ENCODE data around the gene GPR155. TPM values are rescaled to one million over a fixed set of nuclear protein-coding genes. Genes with fewer than 3 reads are reported as not detected.

GPR155 gene, protein sequence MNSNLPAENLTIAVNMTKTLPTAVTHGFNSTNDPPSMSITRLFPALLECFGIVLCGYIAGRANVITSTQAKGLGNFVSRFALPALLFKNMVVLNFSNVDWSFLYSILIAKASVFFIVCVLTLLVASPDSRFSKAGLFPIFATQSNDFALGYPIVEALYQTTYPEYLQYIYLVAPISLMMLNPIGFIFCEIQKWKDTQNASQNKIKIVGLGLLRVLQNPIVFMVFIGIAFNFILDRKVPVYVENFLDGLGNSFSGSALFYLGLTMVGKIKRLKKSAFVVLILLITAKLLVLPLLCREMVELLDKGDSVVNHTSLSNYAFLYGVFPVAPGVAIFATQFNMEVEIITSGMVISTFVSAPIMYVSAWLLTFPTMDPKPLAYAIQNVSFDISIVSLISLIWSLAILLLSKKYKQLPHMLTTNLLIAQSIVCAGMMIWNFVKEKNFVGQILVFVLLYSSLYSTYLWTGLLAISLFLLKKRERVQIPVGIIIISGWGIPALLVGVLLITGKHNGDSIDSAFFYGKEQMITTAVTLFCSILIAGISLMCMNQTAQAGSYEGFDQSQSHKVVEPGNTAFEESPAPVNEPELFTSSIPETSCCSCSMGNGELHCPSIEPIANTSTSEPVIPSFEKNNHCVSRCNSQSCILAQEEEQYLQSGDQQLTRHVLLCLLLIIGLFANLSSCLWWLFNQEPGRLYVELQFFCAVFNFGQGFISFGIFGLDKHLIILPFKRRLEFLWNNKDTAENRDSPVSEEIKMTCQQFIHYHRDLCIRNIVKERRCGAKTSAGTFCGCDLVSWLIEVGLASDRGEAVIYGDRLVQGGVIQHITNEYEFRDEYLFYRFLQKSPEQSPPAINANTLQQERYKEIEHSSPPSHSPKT
- total RNA-seq = 10 to 100 TPM; 18.0 to 45.9 (median 32.2) TPM

- TF ChIP-seq POLR2A (IDR thresholded peaks at IDR 0.05) (peak; percentile 42 to 53), CTCF (IDR thresholded peaks at IDR 0.05) (peak in 1 of 4 experiments; percentile 23), POLR2AphosphoS5 (IDR thresholded peaks at IDR 0.05) (peak; percentile 43), EP300 (IDR thresholded peaks at IDR 0.05) (no peak)
- Histone ChIP-seq H3K4me1 (peaks cover 0 to 30% (median 0%) of the 10 kb centered on the region in 3 donors), H3K27ac (peak within 1 kb of the TSS; percentile 71 to 95 (median 92)), H3K27me3 (no peaks in the 10 kb centered on the region), H3K9me3 (no peaks in the 10 kb centered on the region), H3K4me3 (peak within 1 kb of the TSS; percentile 85), H3K36me3 (peaks cover 0 to 9% of the 10 kb centered on the region in 2 donors)
- peak; percentile 76 for ATAC-seq
- no CpG with 5 or more reads among the region's 42 CpGs for WGBS, 2 donors (ENCODE audit: low coverage in 1 of 2)
These were observed at the start of gene GPR155 for GRCh38 chr2:174486563-174487107. GPR155 (minus strand) TSS chr2:174487029; CDS start chr2:174481956, 5,073 bp downstream.

DNA sequence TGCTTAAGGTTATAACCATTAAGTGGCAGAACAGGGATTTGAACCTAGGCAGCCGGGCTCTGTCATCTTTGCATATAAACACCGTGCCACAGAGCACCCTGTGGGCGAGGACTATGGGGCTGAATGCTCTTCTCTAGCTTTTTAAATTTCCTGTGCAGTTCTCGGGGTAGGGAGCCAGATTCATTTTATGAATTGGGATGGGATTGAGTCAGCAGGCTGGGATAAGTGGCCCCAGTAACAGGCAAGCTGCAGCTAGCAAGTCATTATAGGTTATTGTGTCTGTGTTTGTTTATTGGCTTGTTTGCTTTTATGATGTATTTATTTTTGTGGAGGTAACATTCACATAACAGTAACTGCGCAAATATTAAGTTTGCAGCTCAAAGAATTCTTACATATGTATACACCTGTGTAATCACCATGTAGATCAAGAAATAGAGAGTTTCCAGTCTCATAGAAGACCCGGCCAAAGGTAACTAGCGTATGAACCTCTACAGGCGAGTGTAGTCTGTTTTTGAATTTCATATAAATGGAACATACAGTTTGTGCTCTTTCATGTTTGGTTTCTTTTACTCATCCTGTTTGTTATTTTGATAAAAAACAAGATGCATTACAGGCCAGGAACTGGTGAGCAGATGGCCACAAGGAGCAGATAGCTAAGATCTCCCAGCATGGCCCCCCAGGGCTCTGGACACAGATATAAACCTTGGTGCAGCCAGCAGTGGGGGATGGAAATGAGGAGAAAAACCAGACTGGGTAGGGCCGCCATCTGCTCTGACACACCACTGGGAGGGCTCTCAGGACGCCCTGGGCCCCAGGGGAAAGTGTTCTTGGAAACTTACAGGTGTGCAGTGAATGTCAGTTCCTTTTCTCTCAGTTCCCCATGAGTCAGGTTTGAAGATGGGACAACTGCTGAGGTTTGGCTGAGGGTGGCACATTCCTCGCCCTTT is 49.2 kb upstream of the GPR155 start:
- Histone ChIP-seq H3K4me1 (no peaks in the 10 kb centered on the region), H3K4me3 (no peak overlapping the region), H3K27ac (no peak overlapping the region), H3K9me3 (no peaks in the 10 kb centered on the region), H3K36me3 (no peaks in the 10 kb centered on the region), H3K27me3 (no peaks in the 10 kb centered on the region)
- TF ChIP-seq POLR2AphosphoS5 (IDR thresholded peaks at IDR 0.05) (no peak), EP300 (IDR thresholded peaks at IDR 0.05) (no peak), CTCF (IDR thresholded peaks at IDR 0.05) (no peak), POLR2A (IDR thresholded peaks at IDR 0.05) (no peak)
- 84 to 92% methylated on average over 7 to 9 of the region's 11 CpGs for WGBS, 2 donors (ENCODE audit: low coverage in 1 of 2)
- ATAC-seq = no peak

DNA sequence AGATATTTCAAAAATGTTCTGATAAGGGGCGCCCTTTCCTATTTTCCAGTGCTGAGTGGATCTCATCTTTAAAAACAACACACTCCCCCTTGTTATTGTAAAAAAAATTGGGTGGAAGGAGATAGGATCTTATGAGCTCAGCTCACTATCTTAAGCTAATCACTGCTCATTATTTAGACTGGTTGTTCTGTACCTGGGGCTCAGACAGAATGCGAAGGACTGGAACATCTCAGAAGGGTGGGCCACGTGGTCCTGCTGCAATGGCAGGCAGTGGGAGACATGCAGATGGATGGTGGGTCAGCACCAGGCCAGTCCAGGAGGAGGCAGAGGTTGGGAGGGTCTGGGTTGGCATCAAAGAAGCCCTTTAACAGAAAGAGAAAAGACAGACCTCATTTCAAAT is 48.3 kb upstream of the GPR155 start:
- no peaks in the 10 kb centered on the region for H3K4me1 ChIP-seq
- no peak overlapping the region for H3K4me3 ChIP-seq
- no peaks in the 10 kb centered on the region for H3K36me3 ChIP-seq
- ATAC-seq = no peak
- WGBS, 2 donors (ENCODE audit: low coverage in 1 of 2) = 68 to 100% methylated on average over 1 to 3 of the region's 3 CpGs
- TF ChIP-seq CTCF (IDR thresholded peaks at IDR 0.05) (no peak), EP300 (IDR thresholded peaks at IDR 0.05) (no peak), POLR2AphosphoS5 (IDR thresholded peaks at IDR 0.05) (no peak), POLR2A (IDR thresholded peaks at IDR 0.05) (no peak)
- no peak overlapping the region for H3K27ac ChIP-seq
- no peaks in the 10 kb centered on the region for H3K27me3 ChIP-seq
- H3K9me3 ChIP-seq = no peaks in the 10 kb centered on the region

GRCh38 chr2:174529916-174530315 is 43.1 kb upstream of the GPR155 start:
- Histone ChIP-seq H3K36me3 (no peaks in the 10 kb centered on the region), H3K9me3 (no peaks in the 10 kb centered on the region), H3K4me1 (no peaks in the 10 kb centered on the region), H3K4me3 (no peak overlapping the region), H3K27ac (peak overlapping the region in 1 of 4 donors; percentile 18), H3K27me3 (no peaks in the 10 kb centered on the region)
- no peak for ATAC-seq
- TF ChIP-seq POLR2A (IDR thresholded peaks at IDR 0.05) (no peak), EP300 (IDR thresholded peaks at IDR 0.05) (no peak), POLR2AphosphoS5 (IDR thresholded peaks at IDR 0.05) (no peak), CTCF (IDR thresholded peaks at IDR 0.05) (no peak)
- WGBS, 2 donors (ENCODE audit: low coverage in 1 of 2) = 81 to 82% methylated on average over 2 to 4 of the region's 4 CpGs

Data from gastroesophageal sphincter (tissue), 4 donors.